HG02588 (cell line): ENCODE data around the gene ENDOD1.

Experiments
- ATAC-seq: cut with Tn5 transposase; IDR thresholded peaks from one replicate; pipeline ENCODE4 v1.9.1; 2021; ENCODE audit warnings: mild to moderate bottlenecking, moderate library complexity; ENCODE audit not compliant: unreplicated experiment

The ENDOD1 gene

GRCh38 chr11:95137299-95137698 is 47.7 kb downstream of the ENDOD1 start:
- ATAC-seq: no peak

- peak; percentile 86 for ATAC-seq
Measured at GRCh38 chr11:95138448-95138847, 48.8 kb downstream of the ENDOD1 start.

- ATAC-seq: no peak
Measured at GRCh38 chr11:95140397-95141033, 50.9 kb downstream of the ENDOD1 start.

- ATAC-seq: no peak
Measured at GRCh38 chr11:95142431-95142830, 52.8 kb downstream of the ENDOD1 start.

GRCh38 chr11:95143106-95143681 is 53.5 kb downstream of the ENDOD1 start:
- ATAC-seq: no peak

- no peak for ATAC-seq
Measured at GRCh38 chr11:95144313-95145235, 54.9 kb downstream of the ENDOD1 start.

- no peak for ATAC-seq
Measured at GRCh38 chr11:95145430-95146060, 55.9 kb downstream of the ENDOD1 start.

- no peak for ATAC-seq
Measured at GRCh38 chr11:95147364-95147905, 57.8 kb downstream of the ENDOD1 start.

- no peak for ATAC-seq
Measured at GRCh38 chr11:95148406-95148805, 58.8 kb downstream of the ENDOD1 start.

- no peak for ATAC-seq
Measured at GRCh38 chr11:95148938-95149337, 59.3 kb downstream of the ENDOD1 start.

- ATAC-seq: no peak
Measured at GRCh38 chr11:95149651-95150364, 60.2 kb downstream of the ENDOD1 start.

- peak; percentile 86 for ATAC-seq
Measured at GRCh38 chr11:95150956-95151684, 61.5 kb downstream of the ENDOD1 start.

- no peak for ATAC-seq
Measured at GRCh38 chr11:95152876-95153856, 63.5 kb downstream of the ENDOD1 start.

GRCh38 chr11:95153857-95154246 is 64.2 kb downstream of the ENDOD1 start:
- ATAC-seq: no peak

- ATAC-seq: peak; percentile 18
Measured at GRCh38 chr11:95154514-95154913, 64.9 kb downstream of the ENDOD1 start.

GRCh38 chr11:95155385-95155784 is 65.7 kb downstream of the ENDOD1 start:
- ATAC-seq: no peak

GRCh38 chr11:95156133-95156721 is 66.6 kb downstream of the ENDOD1 start:
- ATAC-seq: no peak

GRCh38 chr11:95156916-95157541 is 67.4 kb downstream of the ENDOD1 start:
- ATAC-seq: no peak
